GM21423 (cell line): Measurements from ENCODE around the gene NMB.

Experiments
- ATAC-seq: cut with Tn5 transposase; IDR thresholded peaks from one replicate; pipeline ENCODE4 v1.9.1; 2021; ENCODE audit warnings: mild to moderate bottlenecking, moderate library complexity; ENCODE audit not compliant: unreplicated experiment

The NMB gene, protein sequence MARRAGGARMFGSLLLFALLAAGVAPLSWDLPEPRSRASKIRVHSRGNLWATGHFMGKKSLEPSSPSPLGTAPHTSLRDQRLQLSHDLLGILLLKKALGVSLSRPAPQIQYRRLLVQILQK

DNA sequence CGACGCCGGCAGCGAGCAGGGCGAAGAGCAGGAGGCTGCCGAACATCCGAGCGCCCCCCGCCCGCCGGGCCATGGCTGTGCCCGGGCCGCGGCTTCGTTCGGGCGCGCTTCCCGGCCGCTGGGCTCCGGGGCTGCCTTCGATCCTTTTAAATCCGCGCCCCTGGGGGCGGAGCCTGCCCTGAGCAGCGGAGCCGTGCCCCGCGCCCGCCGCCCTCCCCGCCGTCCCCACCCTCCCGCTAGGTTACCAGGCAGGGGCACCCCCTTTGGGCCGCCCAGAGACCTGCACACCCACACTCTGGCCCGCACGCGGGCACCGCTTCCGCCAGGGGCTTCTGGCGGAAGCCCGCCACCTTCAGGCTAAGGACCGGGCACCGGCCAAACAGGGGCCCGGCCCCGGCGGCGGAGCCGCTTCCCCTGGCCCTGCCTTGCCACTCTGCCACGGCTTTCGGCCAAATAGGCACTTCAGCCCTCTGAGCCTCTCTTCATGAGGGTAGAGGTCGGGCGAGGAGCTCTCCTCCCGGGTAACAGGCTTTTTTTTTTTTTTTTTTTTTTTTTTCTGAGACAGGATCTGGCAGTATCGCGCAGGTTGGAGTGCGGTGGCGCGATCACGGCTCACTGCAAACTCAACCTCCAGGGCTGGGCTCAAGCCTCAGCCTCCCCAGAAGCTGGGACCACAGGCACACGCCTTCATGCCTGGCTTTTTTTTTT lies at the start of gene NMB:
Gene NMB (minus strand): TSS at position 120 of the 708 bp plus-strand sequence. CDS start 47 bp downstream, at position 73.
- ATAC-seq, result peak; percentile 62

DNA sequence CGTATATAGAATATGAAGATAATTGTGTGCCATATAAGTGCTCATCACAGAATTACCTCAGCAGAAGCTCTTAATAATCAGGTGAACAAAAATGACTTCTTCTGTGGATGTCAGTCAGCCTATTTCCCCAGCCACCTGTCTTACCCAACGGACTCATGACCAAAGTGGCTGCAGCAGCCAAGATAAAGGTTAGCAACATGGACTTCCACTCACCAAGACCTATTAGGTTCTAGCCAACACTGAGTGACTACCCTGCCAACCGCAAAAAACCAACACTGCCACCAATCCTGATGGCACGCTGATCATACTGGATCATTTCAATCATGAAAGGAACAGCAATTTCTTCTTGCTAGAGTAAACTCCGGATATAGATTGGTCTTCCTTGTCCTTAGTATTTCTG lies 45.8 kb upstream of the NMB start:
- no peak for ATAC-seq

DNA sequence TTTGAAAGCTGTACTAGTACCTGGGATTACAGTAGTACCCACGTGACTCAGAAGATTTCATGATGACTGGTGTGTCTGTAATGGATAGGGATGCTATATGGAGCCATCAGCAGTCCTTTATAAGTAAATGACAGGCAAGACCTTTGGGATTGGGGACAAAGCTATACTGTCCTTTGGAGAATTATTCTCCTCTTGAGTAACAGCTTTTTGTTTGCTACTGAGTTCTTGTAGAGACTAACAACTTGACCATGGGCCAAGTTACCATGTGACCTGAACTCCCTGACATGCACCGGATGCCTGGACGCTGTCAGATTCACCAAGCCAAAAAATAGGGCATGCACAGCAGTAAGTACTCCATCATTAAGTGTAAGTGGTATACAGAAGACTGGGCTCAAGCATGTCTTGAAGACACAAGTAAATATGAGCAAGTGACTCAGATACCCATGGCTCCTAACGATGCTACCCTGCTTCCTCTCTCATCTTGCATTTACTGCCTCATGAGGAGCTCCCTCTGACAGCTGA lies 45.0 kb upstream of the NMB start:
- ATAC-seq, result no peak

DNA sequence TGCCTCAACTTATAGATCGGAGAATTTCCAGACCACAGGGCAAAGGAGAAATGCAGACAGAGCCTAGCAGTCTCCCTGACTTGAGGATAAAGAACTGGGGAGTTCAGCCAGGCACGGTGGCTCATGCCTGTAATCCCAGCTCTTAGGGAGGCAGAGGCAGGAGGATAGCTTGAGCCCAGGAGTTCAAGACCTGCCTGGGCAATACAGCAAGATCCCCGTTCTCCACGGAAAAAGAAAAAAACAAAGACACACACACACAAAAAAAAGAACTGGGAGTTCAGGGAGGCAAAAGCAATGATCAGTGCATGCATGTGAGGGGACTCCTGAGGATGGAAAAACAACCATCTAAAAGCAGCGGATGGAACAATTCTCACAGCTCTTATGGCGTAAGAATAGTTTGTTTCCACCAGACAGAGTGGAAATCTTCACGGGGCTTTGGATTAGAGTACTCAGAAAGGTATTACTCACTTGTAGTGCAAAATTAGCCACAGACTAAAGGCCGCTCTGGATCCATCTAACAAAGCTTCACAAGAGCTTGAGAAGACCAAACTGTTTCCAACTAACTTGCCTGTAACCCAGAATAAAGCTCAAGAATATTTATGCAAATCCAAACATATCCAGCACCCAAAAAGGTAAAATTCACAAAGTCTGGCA lies 41.7 kb upstream of the NMB start:
- no peak for ATAC-seq

DNA sequence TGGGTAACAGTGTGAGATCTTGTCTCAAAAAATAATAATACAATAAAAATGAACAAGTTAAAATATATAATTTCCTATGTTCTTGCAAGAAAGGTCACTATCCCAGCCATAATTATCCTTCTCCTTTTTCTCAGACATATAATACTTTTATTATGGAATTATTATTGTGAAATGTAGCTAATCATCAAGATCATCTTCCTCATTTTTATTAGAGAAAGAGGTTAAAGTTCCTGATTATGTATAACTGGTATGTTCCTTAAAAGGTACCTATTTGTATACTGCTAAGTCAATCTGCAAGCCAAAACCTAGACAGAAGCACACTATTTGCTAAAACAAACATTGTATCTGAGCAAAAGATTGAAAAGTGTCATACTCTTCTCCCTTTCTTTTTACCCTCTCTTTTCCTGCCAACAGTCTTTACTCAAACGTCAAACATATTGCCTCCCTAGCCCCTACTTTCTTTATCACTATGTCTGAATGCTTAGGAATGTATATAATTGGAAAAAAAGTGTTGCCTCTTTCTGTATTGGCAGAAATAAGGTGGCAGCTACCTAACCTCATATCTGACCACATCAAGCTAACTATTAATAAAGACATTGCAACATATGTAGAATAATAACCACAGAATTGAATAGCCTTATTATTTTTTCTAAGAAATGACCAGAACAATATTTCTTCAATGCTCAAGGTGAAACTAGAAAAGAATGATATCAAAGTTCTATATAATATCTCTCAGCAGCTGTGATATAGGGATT lies 39.4 kb upstream of the NMB start:
- ATAC-seq, result no peak

DNA sequence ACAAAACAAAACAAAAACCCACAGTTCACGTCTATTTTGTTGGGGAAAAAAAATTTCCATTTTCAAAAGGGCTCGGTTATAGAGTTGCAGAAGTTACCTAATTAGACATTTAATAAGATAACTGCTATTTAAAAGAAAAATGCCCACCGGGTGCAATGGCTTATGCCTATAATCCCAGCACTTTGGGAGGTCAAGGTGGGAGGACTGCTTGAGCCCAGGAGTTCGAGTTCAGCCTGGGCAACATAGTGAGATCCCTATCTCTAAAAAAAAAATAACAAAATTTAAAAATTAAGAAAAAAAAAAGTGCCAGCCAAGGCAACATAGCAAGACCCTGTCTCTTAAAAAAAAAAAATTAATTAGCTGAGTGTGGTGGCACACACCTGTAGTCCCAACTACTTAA lies 38.8 kb upstream of the NMB start:
- no peak for ATAC-seq

DNA sequence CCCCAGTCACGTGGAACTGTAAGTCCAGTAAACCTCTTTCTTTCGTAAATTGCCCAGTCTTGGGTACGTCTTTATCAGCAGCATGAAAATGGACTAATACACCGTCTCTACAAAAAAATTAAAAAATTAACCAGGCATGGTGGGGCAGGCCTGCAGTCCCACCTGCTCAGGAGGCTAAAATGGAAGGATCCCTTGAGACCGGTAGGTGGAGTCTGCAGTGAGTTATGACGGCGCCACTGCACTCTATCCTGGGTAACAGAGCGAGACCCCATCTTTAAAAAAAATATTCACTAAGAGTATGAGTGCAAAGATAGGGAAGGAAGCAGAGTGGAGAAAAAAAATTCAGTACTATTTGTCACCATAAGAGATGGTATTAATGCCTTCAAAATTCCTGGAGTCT lies 32.3 kb upstream of the NMB start:
- no peak for ATAC-seq

DNA sequence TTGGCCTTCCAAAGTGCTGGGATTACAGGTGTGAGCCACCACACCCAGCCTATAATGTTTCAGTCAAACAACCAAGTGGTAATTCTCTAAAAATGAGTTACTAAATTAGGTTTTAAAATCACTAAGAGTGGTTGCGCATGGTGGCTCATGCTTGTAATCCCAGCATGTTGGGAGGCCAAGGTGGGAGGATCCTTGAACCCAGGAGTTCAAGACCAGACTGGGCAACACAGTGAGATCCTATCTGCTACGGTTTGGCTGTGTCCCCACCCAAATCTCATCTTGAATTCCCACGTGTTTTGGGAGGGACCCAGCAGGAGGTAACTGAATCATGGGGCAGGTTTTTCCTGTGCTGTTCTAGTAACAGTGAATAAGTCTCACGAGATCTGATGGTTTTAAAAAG lies 31.9 kb upstream of the NMB start:
- ATAC-seq, result no peak

DNA sequence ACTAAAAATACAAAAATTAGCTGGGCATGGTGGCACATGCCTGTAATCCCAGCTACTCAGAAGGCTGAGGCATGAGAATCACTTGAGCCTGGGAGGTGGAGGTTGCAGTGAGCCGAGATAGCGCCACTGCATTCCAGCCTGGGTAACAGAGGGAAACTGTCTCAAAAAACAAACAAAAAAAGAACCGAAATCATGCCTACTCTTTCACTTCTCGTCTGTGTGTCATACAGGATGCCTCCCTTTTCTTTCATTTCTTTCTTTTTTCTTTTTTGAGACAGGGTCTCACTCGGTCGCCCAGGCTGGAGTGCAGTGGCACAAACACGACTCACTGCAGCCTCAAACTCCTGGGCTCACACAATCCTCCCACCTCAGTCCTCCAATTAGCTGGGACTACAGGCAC lies 28.4 kb upstream of the NMB start:
- peak; percentile 71 for ATAC-seq

DNA sequence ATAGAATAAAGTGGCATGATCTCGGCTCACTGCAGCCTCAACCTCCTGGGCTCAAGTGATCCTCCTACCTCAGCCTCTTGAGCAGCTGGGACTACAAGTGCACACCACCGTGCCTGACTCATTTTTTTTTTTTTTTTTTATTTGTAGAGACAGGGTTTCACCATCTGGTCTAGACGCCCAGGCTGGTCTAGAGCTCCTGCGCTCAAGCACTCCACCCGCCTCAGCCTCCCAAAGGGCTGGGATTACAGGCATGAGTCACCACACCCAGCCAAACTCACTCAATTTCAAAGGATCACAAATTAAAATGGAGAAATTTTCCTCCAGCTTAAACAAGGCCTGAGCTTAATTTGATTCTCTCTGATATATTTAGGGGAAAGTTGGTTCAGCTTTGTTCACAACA lies 27.3 kb upstream of the NMB start:
- no peak for ATAC-seq

DNA sequence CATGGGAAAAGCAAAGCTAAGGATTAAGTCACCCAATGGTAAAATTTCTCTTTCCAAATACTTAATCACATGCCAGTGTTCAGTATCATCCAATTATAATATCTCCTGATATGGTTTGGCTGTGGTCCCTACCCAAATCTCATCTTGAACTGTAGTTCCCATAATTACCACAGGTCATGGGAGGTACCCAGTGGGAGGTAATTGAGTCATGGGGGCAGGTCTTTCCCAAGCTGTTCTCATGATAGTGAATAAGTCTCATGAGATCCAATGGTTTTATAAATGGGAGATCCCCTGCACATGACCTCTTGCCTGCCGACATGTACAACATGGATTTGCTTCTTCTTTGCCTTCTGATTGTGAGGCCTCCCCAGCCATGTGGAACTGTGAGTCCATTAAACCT lies 26.1 kb upstream of the NMB start:
- no peak for ATAC-seq

DNA sequence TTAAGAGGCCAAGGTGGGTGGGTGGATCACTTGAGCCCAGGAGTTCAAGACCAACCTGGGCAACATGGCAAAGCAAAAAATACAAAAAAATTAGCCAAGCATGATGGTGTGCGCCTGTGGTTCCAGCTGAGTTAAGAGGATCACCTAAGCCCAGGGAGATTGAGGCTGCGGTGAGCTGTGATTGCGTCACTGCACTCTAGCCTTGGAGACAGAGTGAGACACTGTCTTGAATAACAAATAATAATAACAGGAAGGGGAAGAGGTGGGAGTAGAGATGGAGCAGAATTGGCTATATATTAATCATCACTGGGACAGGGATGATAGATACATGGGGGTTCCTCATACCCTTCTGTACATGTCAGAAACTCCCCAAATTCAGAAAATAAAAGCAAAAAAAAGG lies 23.8 kb upstream of the NMB start:
- ATAC-seq, result no peak

DNA sequence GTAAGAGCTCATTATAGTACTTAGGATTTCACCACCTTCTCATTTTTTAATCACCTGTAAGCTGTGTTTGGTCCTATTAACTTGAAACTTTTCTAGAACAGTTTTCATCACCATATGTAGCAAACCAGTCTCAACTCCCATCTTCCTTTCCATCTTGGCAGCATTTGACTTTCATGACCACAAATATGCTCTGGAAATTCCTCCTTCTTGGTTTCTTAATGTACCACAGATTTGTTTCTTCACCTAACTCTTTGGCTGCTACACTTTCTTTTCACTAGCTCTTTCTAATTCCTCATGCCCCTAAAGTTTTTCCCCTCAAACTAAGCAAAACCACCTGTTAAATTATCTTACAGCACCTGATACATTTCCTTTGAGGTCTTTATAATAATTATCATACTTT lies 13.2 kb upstream of the NMB start:
- no peak for ATAC-seq

DNA sequence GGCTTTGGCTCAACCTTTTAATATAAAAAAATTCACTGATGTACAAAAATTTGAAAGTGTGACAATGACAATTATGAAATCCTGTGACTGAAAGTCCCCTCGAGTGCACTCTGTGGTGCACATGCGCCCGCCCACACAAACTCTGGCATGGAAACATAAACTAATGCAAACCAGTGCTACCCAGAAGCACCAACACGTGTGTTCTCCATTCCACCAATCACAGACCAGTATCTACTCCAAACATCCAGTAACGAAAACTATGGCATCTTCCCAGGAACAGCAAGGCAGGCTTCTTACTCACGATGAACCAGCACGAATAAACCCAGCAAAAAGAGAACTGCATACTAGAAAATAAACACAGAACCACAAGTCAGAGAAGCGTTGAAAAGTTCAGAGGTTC lies 11.7 kb upstream of the NMB start:
- no peak for ATAC-seq

DNA sequence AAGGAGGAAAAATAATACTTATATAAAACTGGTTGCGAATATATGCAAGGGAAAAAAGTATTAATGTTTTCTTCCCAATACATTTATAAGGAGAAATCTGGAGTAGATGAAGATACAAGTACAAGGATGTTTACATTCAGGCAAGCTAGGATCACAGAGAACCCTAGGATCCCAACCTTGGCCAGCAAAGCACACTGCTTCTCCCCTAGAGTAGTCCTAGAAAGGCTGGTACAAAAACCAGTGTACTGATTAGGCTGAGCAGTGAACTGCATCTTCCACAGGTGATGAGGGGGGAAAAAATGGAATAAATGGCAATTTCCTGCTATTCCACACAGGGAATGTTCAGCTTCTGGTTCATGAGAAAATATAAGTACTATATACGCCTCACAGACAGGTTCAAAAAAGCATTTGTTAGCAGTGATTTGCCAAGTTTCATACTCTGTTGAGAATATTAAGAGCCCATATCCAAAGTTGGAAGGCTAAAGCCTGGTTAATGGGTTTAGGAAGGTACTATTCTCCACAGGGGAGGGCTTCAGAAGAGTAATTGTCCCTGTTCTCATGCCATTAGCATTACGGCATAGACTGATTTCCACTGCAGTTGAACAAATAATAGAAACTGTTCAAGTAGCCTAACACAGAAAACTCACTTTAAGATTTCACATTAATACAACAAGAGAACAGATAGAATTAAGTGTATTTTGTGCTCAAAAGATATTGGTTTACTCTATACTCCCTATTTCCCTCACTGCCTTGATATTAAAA lies 10.4 kb upstream of the NMB start:
- no peak for ATAC-seq

DNA sequence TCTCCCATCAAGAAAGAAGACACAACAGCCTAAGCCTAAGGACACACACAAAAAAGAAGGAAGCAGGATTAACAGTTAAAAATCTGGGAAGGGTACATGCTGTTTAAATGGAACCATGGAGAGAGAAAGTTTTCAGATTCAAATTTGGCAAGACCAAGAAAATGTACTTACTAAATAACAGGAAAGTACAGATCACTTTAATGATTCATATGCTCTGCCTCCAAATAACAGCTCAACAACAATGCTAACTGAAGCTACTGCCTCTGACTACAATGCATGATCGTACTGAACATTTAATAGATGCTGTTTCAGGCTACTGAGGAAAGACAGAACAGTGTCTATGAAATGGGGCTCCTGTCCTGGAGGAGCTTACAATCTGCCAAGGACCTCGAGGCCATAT lies 8.4 kb upstream of the NMB start:
- no peak for ATAC-seq

DNA sequence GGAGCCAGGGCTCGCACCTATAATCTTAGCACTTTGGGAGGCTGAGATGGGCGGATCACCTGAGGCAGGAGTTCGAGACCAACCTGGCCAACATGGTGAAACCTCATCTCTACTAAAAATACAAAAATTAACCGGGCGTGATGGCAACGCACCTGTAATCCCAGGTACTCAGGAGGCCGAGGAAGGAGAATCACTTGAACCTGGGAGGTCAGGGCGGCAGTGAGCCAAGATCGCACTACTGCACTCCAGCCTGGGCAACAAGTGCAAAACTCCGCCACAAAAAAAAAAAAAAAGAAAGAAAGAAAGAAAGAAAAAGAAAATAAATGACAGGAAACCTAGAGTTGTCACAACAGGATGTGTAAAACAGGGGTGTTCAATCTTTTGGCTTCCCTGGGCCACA lies 3.0 kb upstream of the NMB start:
- ATAC-seq, result no peak

DNA sequence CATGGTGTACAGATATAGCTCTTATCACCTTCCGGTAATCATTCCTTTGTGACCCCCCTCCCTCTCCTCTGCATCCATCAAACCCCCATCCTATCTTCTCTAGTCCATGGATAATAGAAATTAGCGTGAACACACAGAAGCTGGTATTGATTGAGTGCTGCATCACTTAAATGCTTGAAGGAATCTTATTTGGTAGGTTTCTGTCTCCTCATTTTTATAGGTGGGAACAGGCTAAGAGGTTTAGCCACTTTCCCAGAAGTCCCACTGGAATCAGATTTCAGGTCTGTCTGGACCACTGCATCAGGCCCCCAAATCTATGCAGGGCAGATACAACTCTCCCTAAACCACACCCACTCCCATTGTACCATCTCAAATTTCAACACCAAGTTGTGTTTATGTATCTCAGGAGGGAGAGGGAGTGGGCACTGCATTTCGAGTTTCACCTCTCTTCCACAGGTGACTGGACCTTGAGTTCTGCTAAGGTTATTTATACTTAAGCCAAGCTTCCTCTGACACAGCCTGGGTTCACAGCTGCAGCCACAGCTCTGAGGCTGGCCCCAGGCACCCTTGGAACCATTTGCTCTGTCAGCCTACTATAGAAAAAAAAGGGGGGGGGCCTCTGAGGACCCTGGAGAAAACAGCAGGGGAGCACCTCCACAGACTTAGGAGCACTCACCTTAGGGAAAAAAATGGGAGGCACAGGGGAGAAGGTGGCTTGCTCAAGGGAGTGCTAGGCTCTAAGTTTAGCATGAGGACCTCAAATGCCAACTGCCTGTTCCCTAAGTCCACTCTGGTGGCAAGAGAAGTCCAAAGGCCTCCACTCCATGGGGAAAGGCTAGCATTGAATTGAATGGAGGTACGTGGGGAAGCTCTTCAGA lies 2.1 kb upstream of the NMB start:
- ATAC-seq, result no peak

DNA sequence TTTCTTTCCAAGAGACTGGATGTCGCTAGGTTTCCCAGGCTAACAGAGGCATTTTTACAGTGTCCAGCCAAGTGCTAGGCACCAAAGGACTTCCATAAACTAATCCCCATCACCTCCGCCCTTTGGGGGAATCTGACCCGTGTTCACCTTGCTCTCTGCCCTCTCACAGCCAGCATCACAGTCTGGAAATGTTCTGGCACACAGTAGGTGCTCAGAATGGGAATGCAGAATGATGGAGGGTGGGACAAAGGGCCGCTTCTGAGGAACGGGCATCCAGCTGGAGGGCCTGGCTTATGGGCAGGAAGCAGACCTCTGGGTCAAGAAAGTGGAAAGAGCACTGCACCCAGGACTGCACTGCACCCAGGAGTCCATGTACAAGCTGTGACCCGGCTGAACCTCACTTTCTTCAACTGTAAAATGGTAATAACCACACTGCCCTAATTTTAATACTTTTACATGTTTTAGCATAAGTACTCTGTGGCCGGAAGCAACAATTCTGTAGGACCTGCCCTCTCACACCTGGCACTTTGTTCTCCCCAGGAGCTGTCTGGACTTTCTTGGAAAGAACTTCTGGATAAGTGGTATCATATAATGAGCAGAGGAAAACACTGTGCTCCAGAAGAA lies 901 bp upstream of the NMB start:
- ATAC-seq, result no peak

DNA sequence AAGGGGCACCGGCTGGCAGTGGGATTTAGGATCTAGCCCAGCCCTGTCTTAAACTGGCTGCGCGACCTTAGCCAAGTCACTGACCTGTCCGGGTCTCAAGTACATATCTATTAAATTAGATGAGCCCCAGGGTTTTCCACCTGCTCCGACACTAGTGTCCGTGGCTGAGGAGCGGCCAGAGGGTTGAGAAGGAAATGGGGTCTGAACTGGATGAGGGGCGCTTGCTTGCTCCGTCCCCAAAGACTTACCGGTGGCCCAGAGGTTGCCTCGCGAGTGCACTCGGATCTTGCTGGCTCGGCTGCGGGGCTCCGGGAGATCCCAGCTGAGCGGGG lies 285 bp downstream of the NMB start:
- ATAC-seq, result no peak
